NB4 (cell line): ENCODE results near the gene NRG4.
"Not testable (repeated sequence)": the region's sequence is repeated elsewhere in the genome, so short reads cannot be mapped to it uniquely, and the experiment has no call there.

ENCODE experiments used
- DNase-seq: peaks from one replicate; pipeline ENCODE4 v3.0.0; 2010; ENCODE audit warnings: low read depth
- H3K4me3 ChIP-seq: one replicate; pipeline ENCODE4 v1.5.1; 2011; ENCODE audit warnings: mild to moderate bottlenecking, low read depth, low read length, moderate library complexity
- CTCF ChIP-seq: IDR thresholded peaks from one replicate; pipeline ENCODE4 v1.5.1; 2012; ENCODE audit warnings: low read depth, low read length
- MAX ChIP-seq: IDR thresholded peaks from 2 replicates; pipeline ENCODE4 v1.6.1; 2011; ENCODE audit warnings: low read depth, low read length
- MYC ChIP-seq: IDR thresholded peaks from 2 replicates; pipeline ENCODE4 v1.6.1; 2011; ENCODE audit warnings: low read depth, low read length
- POLR2A ChIP-seq: IDR thresholded peaks from 2 replicates; pipeline ENCODE4 v1.6.1; 2011; ENCODE audit warnings: mild to moderate bottlenecking; ENCODE audit not compliant: insufficient read length; ENCODE audit errors: extremely low read depth

NRG4 gene

GRCh38 chr15:75985971-75986370 lies 26.3 kb downstream of the NRG4 start:
- TF ChIP-seq CTCF (no peak), MYC (no peak), MAX (no peak), POLR2A (no peak)
- no peak overlapping the region for H3K4me3 ChIP-seq
- DNase-seq: no peak

DNA sequence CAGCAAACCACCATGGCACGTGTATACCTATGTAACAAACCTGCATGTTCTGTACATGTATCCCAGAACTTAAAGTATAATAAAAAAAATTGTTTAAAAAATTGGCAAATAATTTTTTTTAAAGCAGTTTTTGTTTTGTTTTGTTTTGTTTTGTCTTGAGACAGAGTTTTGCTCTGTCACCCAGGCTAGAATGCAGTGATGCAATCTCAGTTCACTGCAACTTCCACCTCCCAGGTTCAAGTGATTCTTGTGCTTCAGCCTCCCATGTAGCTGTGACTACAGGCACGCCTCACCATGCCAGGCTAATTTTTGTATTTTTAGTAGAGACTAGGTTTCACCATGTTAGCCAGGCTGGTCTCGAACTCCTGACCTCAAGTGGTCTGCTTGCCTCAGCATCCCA lies 27.5 kb downstream of the NRG4 start:
- DNase-seq: not testable (repeated sequence)

DNA sequence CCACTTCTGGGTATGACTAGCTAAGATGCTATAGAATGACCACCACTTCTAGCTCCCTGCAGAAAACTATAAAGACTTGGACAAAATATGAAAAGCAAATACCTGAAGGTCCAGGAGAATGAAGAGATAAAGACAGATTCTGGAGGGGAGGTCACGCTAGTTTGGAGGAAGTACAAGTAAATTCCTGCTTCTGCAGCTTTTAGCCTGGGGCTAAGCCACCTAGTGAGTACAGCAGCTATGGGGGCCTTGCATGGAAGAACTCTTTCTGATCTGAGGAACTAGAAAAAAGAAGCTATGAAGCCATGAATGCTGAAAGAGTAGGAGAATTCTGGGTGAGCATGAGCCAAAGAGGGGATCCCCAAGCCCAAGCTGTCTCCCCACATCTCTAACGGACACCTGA lies 29.8 kb downstream of the NRG4 start:
- no peak for DNase-seq
- TF ChIP-seq MYC (no peak), MAX (no peak), CTCF (no peak), POLR2A (no peak)
- no peak overlapping the region for H3K4me3 ChIP-seq

More for the DNA sequence above, 27.5 kb downstream of the NRG4 start:
- not testable (repeated sequence) for H3K4me3 ChIP-seq

- no peak for DNase-seq
- H3K4me3 ChIP-seq: no peak overlapping the region
- TF ChIP-seq MAX (no peak), CTCF (no peak)
Measured at GRCh38 chr15:75981149-75981815, 30.9 kb downstream of the NRG4 start.

DNA sequence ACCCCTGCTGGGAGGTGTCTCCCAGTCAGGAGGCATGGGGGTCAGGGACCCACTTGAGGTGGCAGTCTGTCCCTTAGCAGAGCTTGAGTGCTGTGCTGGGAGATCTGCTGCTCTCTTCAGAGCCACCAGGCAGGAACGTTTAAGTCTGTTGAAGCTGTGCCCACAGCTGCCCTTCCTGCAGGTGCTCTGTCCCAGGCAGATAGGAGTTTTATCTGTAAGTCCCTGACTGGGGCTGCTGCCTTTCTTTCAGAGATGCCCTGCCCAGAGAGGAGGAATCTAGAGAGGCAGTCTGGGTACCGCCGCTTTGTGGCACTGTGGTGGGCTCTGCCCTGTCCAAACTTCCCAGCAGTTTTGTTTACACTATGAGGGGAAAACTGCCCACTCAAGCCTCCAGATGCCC lies 35.5 kb downstream of the NRG4 start:
- DNase-seq, H3K4me3 ChIP-seq: not testable (repeated sequence)

GRCh38 chr15:75966073-75966472 lies 46.2 kb downstream of the NRG4 start:
- H3K4me3 ChIP-seq: no peak overlapping the region
- TF ChIP-seq MAX: no peak
- no peak for TF ChIP-seq POLR2A
- TF ChIP-seq MYC: no peak
- no peak for TF ChIP-seq CTCF
- no peak for DNase-seq

- DNase-seq: no peak
- no peak overlapping the region for H3K4me3 ChIP-seq
- TF ChIP-seq CTCF: no peak
- no peak for TF ChIP-seq MYC
- TF ChIP-seq POLR2A: no peak
- TF ChIP-seq MAX: no peak
Measured at GRCh38 chr15:75961331-75961730, 50.9 kb downstream of the NRG4 start.
